Measurements from ENCODE around the gene VDAC2.

DNA sequence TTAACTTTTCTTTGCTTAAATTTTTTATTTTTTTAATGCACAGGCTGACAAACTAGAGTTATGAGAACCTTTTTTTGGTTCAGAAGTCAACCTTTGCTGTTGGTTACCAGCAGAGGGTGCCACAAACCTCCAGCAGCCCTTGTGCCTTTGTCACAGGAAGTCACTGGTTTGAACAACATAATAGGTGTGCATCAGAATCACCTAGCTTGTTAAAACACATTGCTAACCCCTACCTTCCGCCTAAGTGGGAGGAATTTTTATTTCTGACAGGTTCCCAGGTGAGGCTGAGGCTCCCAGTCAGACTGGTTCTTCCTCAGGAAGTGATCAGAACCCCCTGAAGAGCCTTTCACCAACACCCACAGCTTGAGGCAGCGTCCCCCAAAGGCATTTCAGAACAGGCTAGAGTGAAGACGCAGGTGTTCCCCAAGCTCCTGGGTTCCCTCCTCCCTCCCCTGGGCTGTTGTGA, 22.6 kb upstream of the VDAC2 start:
- TF ChIP-seq, protein P1, sequence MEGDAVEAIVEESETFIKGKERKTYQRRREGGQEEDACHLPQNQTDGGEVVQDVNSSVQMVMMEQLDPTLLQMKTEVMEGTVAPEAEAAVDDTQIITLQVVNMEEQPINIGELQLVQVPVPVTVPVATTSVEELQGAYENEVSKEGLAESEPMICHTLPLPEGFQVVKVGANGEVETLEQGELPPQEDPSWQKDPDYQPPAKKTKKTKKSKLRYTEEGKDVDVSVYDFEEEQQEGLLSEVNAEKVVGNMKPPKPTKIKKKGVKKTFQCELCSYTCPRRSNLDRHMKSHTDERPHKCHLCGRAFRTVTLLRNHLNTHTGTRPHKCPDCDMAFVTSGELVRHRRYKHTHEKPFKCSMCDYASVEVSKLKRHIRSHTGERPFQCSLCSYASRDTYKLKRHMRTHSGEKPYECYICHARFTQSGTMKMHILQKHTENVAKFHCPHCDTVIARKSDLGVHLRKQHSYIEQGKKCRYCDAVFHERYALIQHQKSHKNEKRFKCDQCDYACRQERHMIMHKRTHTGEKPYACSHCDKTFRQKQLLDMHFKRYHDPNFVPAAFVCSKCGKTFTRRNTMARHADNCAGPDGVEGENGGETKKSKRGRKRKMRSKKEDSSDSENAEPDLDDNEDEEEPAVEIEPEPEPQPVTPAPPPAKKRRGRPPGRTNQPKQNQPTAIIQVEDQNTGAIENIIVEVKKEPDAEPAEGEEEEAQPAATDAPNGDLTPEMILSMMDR (IDR thresholded peaks at IDR 0.05): peak; percentile 79
- TF ChIP-seq EZH2 (IDR thresholded peaks at IDR 0.05; ENCODE audit: borderline replicate concordance, insufficient read depth, low read depth, low read length, poor library complexity, severe bottlenecking): no peak

All from B cell (primary cell).